AG04450 (cell line): ENCODE results near the gene MTF2. TPM values are rescaled to one million over a fixed set of nuclear protein-coding genes. Genes with fewer than 3 reads are reported as not detected.

Source experiments
- CTCF ChIA-PET: fragments of 300-600, 350-600 bp; formaldehyde crosslinking; extraction: SDS; loops from one replicate; lab custom pipeline; 2022; ENCODE audit warnings: antibody characterized with exemption, inconsistent platforms; lab: Charles Lee
- POLR2A ChIA-PET: fragments of 350-600 bp; formaldehyde crosslinking; extraction: SDS; loops from one replicate; lab custom pipeline; 2021; ENCODE audit warnings: antibody characterized with exemption, inconsistent platforms; lab: Yijun Ruan, JAX
- DNase-seq: peaks from one replicate; pipeline ENCODE4 v3.0.0-alpha.2; 2011; ENCODE audit warnings: low read depth, low spot score
- H3K27ac ChIP-seq: one replicate; pipeline ENCODE4 v1.5.1; 2012; ENCODE audit warnings: low read depth, low read length, control low read depth
- H3K27me3 ChIP-seq: one replicate; pipeline ENCODE4 v1.6.0; 2012; ENCODE audit warnings: low read length; ENCODE audit not compliant: control insufficient read depth, insufficient read depth
- H3K4me3 ChIP-seq: 2 replicates; pipeline ENCODE4 v1.5.1; 2011; ENCODE audit warnings: mild to moderate bottlenecking, low read depth, low read length, control low read depth
- H3K9me3 ChIP-seq: 2 replicates; pipeline ENCODE4 v1.5.1; 2012; ENCODE audit warnings: low read length; ENCODE audit not compliant: control insufficient read depth, insufficient read depth
- CTCF ChIP-seq: IDR thresholded peaks from 2 replicates; pipeline ENCODE4 v1.5.1; 2011; ENCODE audit warnings: low read depth, low read length, control low read depth, inconsistent platforms
- polyA plus RNA-seq: library from polyadenylated mRNA; depleted of rRNA; stranded (reverse); fragments of >200 nt; gene quantifications from 2 replicates; pipeline ENCODE4 v1.2.3, GENCODE V29; 2011

MTF2 gene
- polyA plus RNA-seq, 1 experiment, result 23.9 TPM

GRCh38 chr1:93120614-93121013, 41.5 kb downstream of the MTF2 start:
- Histone ChIP-seq H3K9me3 (no peaks in the 10 kb centered on the region), H3K27ac (no peak overlapping the region), H3K27me3 (no peaks in the 10 kb centered on the region), H3K4me3 (no peak overlapping the region)
- TF ChIP-seq CTCF, result no peak
- POLR2A ChIA-PET, result no interaction called here
- DNase-seq, result no peak
- CTCF ChIA-PET, result interaction anchor here (1.6 kb wide), 1 partner anchor 261 kb away, joined by 4 read pairs; no protein-coding TSS in a partner anchor

GRCh38 chr1:93123201-93123783, 44.2 kb downstream of the MTF2 start:
- Histone ChIP-seq H3K9me3 (no peaks in the 10 kb centered on the region), H3K27ac (no peak overlapping the region), H3K27me3 (no peaks in the 10 kb centered on the region), H3K4me3 (no peak overlapping the region)
- TF ChIP-seq CTCF, result no peak
- CTCF ChIA-PET, result no interaction called here
- no peak for DNase-seq
- POLR2A ChIA-PET, result no interaction called here

- no peak for TF ChIP-seq CTCF
- H3K4me3 ChIP-seq, result no peak overlapping the region
- ChIA-PET POLR2A (no interaction called here), CTCF (no interaction called here)
- DNase-seq, result no peak
- no peak overlapping the region for H3K27ac ChIP-seq
- H3K27me3 ChIP-seq, result no peaks in the 10 kb centered on the region
- no peaks in the 10 kb centered on the region for H3K9me3 ChIP-seq
These were observed 45.7 kb downstream of the MTF2 start for GRCh38 chr1:93124556-93125355.

GRCh38 chr1:93129507-93130099, 50.5 kb downstream of the MTF2 start:
- no peak for DNase-seq
- POLR2A ChIA-PET, result interaction anchor here (0.7 kb wide), 1 partner anchor 49 kb away, joined by 3 read pairs; no protein-coding TSS in a partner anchor
- CTCF ChIA-PET, result interaction anchor here (0.7 kb wide), 2 partner anchors 175 to 301 kb away, joined by 3 to 7 read pairs; no protein-coding TSS in a partner anchor

More at GRCh38 chr1:93129507-93130099, 50.5 kb downstream of the MTF2 start:
- Histone ChIP-seq H3K27me3 (no peaks in the 10 kb centered on the region), H3K27ac (no peak overlapping the region), H3K4me3 (no peak overlapping the region), H3K9me3 (no peaks in the 10 kb centered on the region)
- TF ChIP-seq CTCF, result no peak
